ENCODE data around the gene EEPD1.

EEPD1 gene

GRCh38 chr7:36165059-36165458 lies 12.0 kb downstream of the EEPD1 start:
- TF ChIP-seq, protein P1, sequence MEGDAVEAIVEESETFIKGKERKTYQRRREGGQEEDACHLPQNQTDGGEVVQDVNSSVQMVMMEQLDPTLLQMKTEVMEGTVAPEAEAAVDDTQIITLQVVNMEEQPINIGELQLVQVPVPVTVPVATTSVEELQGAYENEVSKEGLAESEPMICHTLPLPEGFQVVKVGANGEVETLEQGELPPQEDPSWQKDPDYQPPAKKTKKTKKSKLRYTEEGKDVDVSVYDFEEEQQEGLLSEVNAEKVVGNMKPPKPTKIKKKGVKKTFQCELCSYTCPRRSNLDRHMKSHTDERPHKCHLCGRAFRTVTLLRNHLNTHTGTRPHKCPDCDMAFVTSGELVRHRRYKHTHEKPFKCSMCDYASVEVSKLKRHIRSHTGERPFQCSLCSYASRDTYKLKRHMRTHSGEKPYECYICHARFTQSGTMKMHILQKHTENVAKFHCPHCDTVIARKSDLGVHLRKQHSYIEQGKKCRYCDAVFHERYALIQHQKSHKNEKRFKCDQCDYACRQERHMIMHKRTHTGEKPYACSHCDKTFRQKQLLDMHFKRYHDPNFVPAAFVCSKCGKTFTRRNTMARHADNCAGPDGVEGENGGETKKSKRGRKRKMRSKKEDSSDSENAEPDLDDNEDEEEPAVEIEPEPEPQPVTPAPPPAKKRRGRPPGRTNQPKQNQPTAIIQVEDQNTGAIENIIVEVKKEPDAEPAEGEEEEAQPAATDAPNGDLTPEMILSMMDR (IDR thresholded peaks at IDR 0.05; ENCODE audit: extremely low read depth, missing control alignments): no peak
- DNase-seq (ENCODE audit: low spot score): no peak

DNA sequence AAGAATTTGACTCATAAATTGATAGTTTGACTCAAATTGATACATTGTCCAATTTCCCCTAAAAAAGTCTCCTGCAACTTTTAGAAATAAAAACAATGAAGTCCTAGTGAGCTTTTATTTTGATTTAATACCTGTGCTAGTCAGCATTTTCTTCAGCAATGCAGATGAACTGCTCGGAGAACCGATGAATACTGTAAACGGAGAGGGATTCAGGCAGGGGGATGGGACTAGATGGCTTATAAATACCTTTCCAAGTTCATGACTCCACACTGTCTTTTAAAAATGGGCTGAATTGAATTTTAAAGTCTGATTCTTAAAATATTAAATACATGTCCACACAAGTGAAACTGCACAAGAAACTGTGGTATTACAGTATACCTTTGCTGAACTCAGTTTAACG lies 12.7 kb downstream of the EEPD1 start:
- TF ChIP-seq, protein P1 (IDR thresholded peaks at IDR 0.05; ENCODE audit: extremely low read depth, missing control alignments): no peak
- no peak for DNase-seq (ENCODE audit: low spot score)

DNA sequence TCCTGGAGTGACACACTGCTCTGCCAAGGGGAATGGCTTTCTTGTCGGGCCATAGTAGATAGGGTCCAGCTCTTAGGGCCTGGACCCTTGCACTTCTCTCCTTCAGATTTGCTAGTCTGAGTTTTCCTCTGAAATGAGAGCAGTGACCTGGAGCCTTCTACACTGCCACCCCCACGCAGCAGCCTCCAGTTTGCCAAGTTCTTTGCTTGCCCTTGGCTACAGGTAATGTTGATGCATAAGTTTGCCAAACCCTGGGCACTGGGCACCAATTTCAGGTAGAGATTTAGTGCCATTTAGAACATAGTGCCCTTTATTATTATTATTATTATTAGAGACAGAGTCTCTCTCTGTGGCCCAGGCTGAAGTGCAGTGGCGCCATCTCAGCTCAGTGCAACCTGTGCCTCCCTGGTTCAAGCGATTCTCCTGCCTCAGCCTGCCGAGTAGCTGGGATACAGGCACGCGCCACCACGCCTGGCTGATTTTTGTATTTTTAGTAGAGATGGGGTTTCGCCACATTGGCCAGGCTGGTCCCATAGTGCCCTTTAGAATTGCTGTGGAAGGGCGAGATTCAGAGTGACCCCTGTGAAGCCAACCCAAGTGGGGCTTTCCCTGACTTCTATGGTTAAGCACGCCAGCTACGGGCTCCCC lies 14.5 kb downstream of the EEPD1 start:
- DNase-seq (ENCODE audit: low spot score): no peak
- TF ChIP-seq, protein P1 (IDR thresholded peaks at IDR 0.05; ENCODE audit: extremely low read depth, missing control alignments): no peak

- TF ChIP-seq, protein P1 (IDR thresholded peaks at IDR 0.05; ENCODE audit: extremely low read depth, missing control alignments): no peak
- no peak for DNase-seq (ENCODE audit: low spot score)
Observed at GRCh38 chr7:36171503-36171902, 18.4 kb downstream of the EEPD1 start.

DNA sequence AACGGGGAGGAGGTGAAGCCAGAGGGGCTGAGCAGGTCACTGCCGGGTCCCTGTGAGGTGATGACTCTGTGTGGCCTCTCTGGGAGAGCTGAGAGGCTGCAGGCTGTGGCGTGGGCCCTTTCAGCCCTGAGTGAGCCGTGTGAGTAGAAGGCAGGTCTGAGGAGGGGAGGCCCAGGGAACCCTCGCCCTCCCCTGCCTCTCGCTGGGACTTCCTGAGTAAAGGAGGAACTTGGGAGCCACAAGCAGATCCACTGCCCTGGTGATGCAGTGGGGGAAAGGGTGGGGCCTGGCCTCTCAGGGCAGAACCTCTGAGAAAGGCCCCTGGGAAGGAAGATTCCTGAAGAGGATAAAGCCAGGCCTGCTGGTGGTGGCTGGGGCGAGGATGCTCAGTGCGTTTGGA lies 22.8 kb downstream of the EEPD1 start:
- TF ChIP-seq, protein P1 (IDR thresholded peaks at IDR 0.05; ENCODE audit: extremely low read depth, missing control alignments): no peak
- DNase-seq (ENCODE audit: low spot score): no peak

DNA sequence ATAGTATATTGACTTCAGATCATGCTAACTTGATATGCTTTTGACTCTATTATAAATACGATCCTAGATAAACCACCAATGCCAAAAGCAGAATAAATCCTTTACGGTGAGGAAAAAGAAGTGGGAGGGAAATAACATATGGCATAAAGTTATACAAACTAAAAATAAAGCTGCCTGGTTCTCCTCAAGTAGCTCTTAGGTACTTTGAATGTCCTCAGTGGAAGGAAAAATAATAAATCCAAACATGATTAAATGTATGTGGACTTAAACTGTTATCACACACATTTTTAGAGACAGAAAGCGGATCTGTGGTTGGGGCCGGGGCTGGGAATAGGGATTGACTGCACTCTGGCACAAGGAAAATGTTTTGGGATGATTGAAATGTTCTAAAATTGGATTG lies 23.6 kb downstream of the EEPD1 start:
- DNase-seq (ENCODE audit: low spot score): no peak
- TF ChIP-seq, protein P1 (IDR thresholded peaks at IDR 0.05; ENCODE audit: extremely low read depth, missing control alignments): no peak

- TF ChIP-seq, protein P1 (IDR thresholded peaks at IDR 0.05; ENCODE audit: extremely low read depth, missing control alignments): no peak
- no peak for DNase-seq (ENCODE audit: low spot score)
Observed at GRCh38 chr7:36180121-36180520, 27.1 kb downstream of the EEPD1 start.
